K562 treated with DMSO at 1 percent for 24 hours (cell line): ENCODE results near the gene SPDYE11. TPM values are rescaled to one million over a fixed set of nuclear protein-coding genes. Genes with fewer than 3 reads are reported as not detected.

ENCODE experiments used
- total RNA-seq: library from RNA; unstranded; fragments of 300-600 nt; gene quantifications from 2 replicates; pipeline ENCODE4 v1.2.3, GENCODE V29; 2022; ENCODE audit warnings: low read depth; ENCODE audit not compliant: insufficient read depth

Gene SPDYE11, protein sequence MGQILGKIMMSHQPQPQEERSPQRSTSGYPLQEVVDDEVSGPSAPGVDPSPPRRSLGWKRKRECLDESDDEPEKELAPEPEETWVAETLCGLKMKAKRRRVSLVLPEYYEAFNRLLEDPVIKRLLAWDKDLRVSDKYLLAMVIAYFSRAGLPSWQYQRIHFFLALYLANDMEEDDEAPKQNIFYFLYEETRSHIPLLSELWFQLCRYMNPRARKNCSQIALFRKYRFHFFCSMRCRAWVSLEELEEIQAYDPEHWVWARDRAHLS
- total RNA-seq = not detected in 2 replicates

DNA sequence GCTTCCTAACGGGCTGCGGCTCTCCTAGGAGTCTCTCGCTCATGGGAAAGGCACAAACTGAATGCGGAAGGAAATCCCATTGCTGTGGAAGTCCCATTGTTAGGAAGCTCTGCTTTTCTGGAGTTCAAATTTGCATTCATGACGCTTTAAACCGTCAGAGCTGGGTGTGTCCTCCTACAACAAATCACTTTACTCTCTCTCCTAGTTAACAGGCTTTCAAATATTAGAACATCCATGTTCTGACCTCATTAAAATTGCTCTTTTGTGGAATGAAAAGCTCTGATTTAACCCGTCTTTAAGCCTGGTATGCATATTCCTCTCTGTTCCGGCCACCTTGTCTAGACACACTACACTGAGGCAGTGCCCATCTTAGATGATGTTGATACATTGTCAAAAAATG lies at the start of gene SPDYE11:
SPDYE11 (minus strand) TSS at position 101 of the 400 bp plus-strand sequence. CDS start 1,800 bp downstream, outside the sequence.

DNA sequence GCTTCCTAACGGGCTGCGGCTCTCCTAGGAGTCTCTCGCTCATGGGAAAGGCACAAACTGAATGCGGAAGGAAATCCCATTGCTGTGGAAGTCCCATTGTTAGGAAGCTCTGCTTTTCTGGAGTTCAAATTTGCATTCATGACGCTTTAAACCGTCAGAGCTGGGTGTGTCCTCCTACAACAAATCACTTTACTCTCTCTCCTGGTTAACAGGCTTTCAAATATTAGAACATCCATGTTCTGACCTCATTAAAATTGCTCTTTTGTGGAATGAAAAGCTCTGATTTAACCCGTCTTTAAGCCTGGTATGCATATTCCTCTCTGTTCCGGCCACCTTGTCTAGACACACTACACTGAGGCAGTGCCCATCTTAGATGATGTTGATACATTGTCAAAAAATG lies 28.2 kb upstream of the SPDYE11 start, which contains the start of gene SPDYE9:
SPDYE9 (minus strand) TSS at position 101 of the 400 bp plus-strand sequence. CDS start 1,800 bp downstream, outside the sequence.

DNA sequence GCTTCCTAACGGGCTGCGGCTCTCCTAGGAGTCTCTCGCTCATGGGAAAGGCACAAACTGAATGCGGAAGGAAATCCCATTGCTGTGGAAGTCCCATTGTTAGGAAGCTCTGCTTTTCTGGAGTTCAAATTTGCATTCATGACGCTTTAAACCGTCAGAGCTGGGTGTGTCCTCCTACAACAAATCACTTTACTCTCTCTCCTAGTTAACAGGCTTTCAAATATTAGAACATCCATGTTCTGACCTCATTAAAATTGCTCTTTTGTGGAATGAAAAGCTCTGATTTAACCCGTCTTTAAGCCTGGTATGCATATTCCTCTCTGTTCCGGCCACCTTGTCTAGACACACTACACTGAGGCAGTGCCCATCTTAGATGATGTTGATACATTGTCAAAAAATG lies 28.0 kb downstream of the SPDYE11 start, which contains the start of gene SPDYE8:
SPDYE8 (minus strand) TSS at position 101 of the 400 bp plus-strand sequence. CDS start 1,800 bp downstream, outside the sequence.

Other genes starting within 250 kb of the SPDYE11 start
- gene TYW1B, start 229.7 kb downstream of the SPDYE11 start, total RNA-seq = 6.3 and 7.3 TPM in 2 replicates
- 83.8 and 86.2 TPM in 2 replicates for gene POM121, start 132.8 kb downstream of the SPDYE11 start, total RNA-seq
- gene TRIM74, start 88.4 kb downstream of the SPDYE11 start, total RNA-seq = 0.60 TPM in 1 of 2 replicates, not detected in the other
- gene SPDYE8, start 28.1 kb downstream of the SPDYE11 start, total RNA-seq = not detected in 2 replicates
- not detected in 2 replicates for gene SPDYE9, start 28.1 kb upstream of the SPDYE11 start, total RNA-seq